HepG2 (cell line): ENCODE measurements around the gene ANXA6. TPM values are rescaled to one million over a fixed set of nuclear protein-coding genes. Genes with fewer than 3 reads are reported as not detected.

Experiments
- ATAC-seq: fragments of 200-7000 bp; cut with Tn5 transposase; 3 replicates; pipeline ENCODE4 v1.9.1; 2020; ENCODE audit warnings: mild to moderate bottlenecking, moderate library complexity
- BruUV-seq: library from RNA; stranded (reverse); fragments of 400-500 nt; replicated peaks from 2 replicates; lab custom pipeline; 2021; lab: Mats Ljungman, UMichigan
- CTCF ChIA-PET: fragments of 300-600 bp; formaldehyde crosslinking; extraction: SDS; loops from one replicate; lab custom pipeline; 2021; ENCODE audit warnings: low total read pairs, inconsistent platforms, low intra/inter-chr PET ratio; lab: Yijun Ruan, JAX
- POLR2A ChIA-PET: fragments of 350-600 bp; sonication (Branson Sonifier 250); formaldehyde crosslinking; loops from one replicate; lab custom pipeline; 2020; ENCODE audit warnings: antibody characterized with exemption, inconsistent platforms; lab: Yijun Ruan, JAX
- DNase-seq: peaks from one replicate; pipeline ENCODE4 v3.0.0-alpha.2; 2015; ENCODE audit warnings: low spot score
- FAIRE-seq: peaks from 3 replicates; lab custom pipeline; 2011; peaks lifted over from hg19 to GRCh38; lab: Jason Lieb, UNC
- H2AFZ ChIP-seq: one replicate; pipeline ENCODE4 v1.6.1; 2011; ENCODE audit warnings: low read length, inconsistent platforms
- H3K27ac ChIP-seq: fragments of 300-600 bp; 3 replicates; pipeline ENCODE4 v1.8.0; 2011; ENCODE audit warnings: mixed run types, mild to moderate bottlenecking, mixed read lengths, low read length, inconsistent platforms; ENCODE audit not compliant: insufficient read depth; ENCODE audit errors: extremely low read length
- H3K27me3 ChIP-seq, 2 experiments: fragments of 200-600 bp in 1 of 2; 2 replicates in 1 of 2; 3 replicates in 1 of 2; pipeline versions ENCODE4 v1.6.0 to v1.8.0; 2011; ENCODE audit warnings: low read length in 2 of 2, mild to moderate bottlenecking in 2 of 2, moderate library complexity in 2 of 2, inconsistent platforms in 1 of 2; ENCODE audit not compliant: insufficient read depth in 2 of 2, control insufficient read depth in 1 of 2
- H3K36me3 ChIP-seq, 2 experiments: fragments of 200-600 bp in 1 of 2; replicated peaks in 1 of 2; 2 replicates in 1 of 2; 3 replicates in 1 of 2; pipeline versions ENCODE4 v1.5.1 to v1.8.0; 2011; ENCODE audit warnings: low read length in 2 of 2, inconsistent platforms in 1 of 2; ENCODE audit not compliant: insufficient read depth in 2 of 2, control insufficient read depth in 1 of 2
- H3K4me1 ChIP-seq: 2 replicates; pipeline ENCODE4 v1.5.1; 2012; ENCODE audit warnings: low read length, inconsistent platforms; ENCODE audit not compliant: insufficient read depth
- H3K4me2 ChIP-seq: 2 replicates; pipeline ENCODE4 v1.6.0; 2011; ENCODE audit warnings: low read depth, low read length, inconsistent platforms
- H3K4me3 ChIP-seq, 3 experiments: fragments of 200-600 bp in 1 of 3; sonication (generic), shearing (Covaris generic) in 1 of 3; replicated peaks in 1 of 3; 2 replicates each; pipeline ENCODE4 v1.5.1; 2011 to 2016; ENCODE audit warnings: low read length in 3 of 3, inconsistent platforms in 2 of 3, low read depth in 2 of 3, mild to moderate bottlenecking in 2 of 3, control low read depth in 1 of 3, mixed read lengths in 1 of 3; ENCODE audit not compliant: insufficient read depth in 1 of 3
- H3K79me2 ChIP-seq: one replicate; pipeline ENCODE4 v1.6.1; 2011; ENCODE audit warnings: low read length, inconsistent platforms; ENCODE audit not compliant: insufficient read depth
- H3K9ac ChIP-seq: 2 replicates; pipeline ENCODE4 v1.6.0; 2011; ENCODE audit warnings: mild to moderate bottlenecking, low read depth, low read length, inconsistent platforms; ENCODE audit not compliant: insufficient read depth
- H3K9me3 ChIP-seq: 2 replicates; pipeline ENCODE4 v1.5.1; 2012; ENCODE audit warnings: mild to moderate bottlenecking, low read length
- H4K20me1 ChIP-seq: 2 replicates; pipeline ENCODE4 v1.6.0; 2011; ENCODE audit warnings: inconsistent platforms, mild to moderate bottlenecking, low read length, moderate library complexity; ENCODE audit not compliant: insufficient read depth
- AGO2 ChIP-seq: fragments of 200-400 bp; formaldehyde crosslinking; optimal IDR thresholded peaks from 2 replicates; pipeline ENCODE3; 2017; ENCODE audit warnings: mild to moderate bottlenecking, low read depth, low read length, moderate library complexity
- ATF4 ChIP-seq, 2 experiments: fragments of 450-650 bp in 1 of 2; sonication (generic) in 1 of 2; formaldehyde crosslinking; IDR thresholded peaks; 2 replicates each; pipeline versions ENCODE4 v1.5.0 to v1.8.0; 2020 to 2022; ENCODE audit warnings: mild to moderate bottlenecking in 1 of 2, missing genetic modification reagents in 1 of 2
- ATRX ChIP-seq: sonication (generic); formaldehyde crosslinking; IDR thresholded peaks from 2 replicates; pipeline ENCODE4 v1.4.0; 2020; ENCODE audit warnings: missing genetic modification reagents, borderline replicate concordance
- FOXK2 ChIP-seq: fragments of 450-650 bp; IDR thresholded peaks from 2 replicates; pipeline ENCODE4 v1.6.1; 2016
- HMGA1 ChIP-seq: sonication (generic); formaldehyde crosslinking; conservative IDR thresholded peaks from 2 replicates; pipeline ENCODE4 v1.4.0; 2020; ENCODE audit warnings: missing genetic modification reagents
- JUNB ChIP-seq: sonication (generic); formaldehyde crosslinking; IDR thresholded peaks from 2 replicates; pipeline ENCODE4 v1.8.0; 2022; ENCODE audit warnings: missing genetic modification reagents, mild to moderate bottlenecking, borderline replicate concordance
- POLR2AphosphoS2 ChIP-seq: IDR thresholded peaks from 2 replicates; pipeline ENCODE4 v1.6.1; 2011; ENCODE audit warnings: low read depth, low read length, improper control_type of control experiment
- PTBP1 ChIP-seq: fragments of 200-400 bp; formaldehyde crosslinking; IDR thresholded peaks from 2 replicates; pipeline ENCODE4 v1.6.1; 2018; ENCODE audit warnings: low read length, low read depth; ENCODE audit not compliant: poor library complexity, severe bottlenecking
- RBM39 ChIP-seq: fragments of 200-400 bp; formaldehyde crosslinking; IDR thresholded peaks from one replicate; pipeline ENCODE4 v1.6.1; 2018; ENCODE audit warnings: antibody characterized with exemption, mild to moderate bottlenecking, low read depth, low read length; ENCODE audit not compliant: poor library complexity, severe bottlenecking
- RFX5 ChIP-seq: IDR thresholded peaks from 2 replicates; pipeline ENCODE4 v1.6.1; 2011; ENCODE audit warnings: low read depth, low read length, improper control_type of control experiment
- SALL1 ChIP-seq: sonication (generic); formaldehyde crosslinking; IDR thresholded peaks from 2 replicates; pipeline ENCODE4 v1.8.0; 2022; ENCODE audit warnings: mild to moderate bottlenecking, missing genetic modification reagents
- SAP130 ChIP-seq: IDR thresholded peaks from 2 replicates; pipeline ENCODE4 v1.6.1; 2016; ENCODE audit warnings: low read depth
- SOX5 ChIP-seq: IDR thresholded peaks from 2 replicates; pipeline ENCODE4 v1.6.1; 2016; ENCODE audit warnings: borderline replicate concordance
- TBX3 ChIP-seq: fragments of 450-650 bp; IDR thresholded peaks from 2 replicates; pipeline ENCODE4 v1.6.1; 2017; ENCODE audit warnings: antibody characterized with exemption, mild to moderate bottlenecking, inconsistent platforms, borderline replicate concordance
- ZFP62 ChIP-seq: sonication (generic); formaldehyde crosslinking; IDR thresholded peaks from 2 replicates; pipeline ENCODE4 v1.4.0; 2020; ENCODE audit warnings: missing genetic modification reagents
- ZNF207 ChIP-seq: fragments of 450-650 bp; IDR thresholded peaks from 2 replicates; pipeline ENCODE4 v1.6.1; 2016; ENCODE audit warnings: antibody characterized with exemption, borderline replicate concordance
- ZNF24 ChIP-seq: fragments of 450-650 bp; IDR thresholded peaks from 2 replicates; pipeline ENCODE4 v1.6.1; 2017; ENCODE audit warnings: antibody characterized with exemption, mild to moderate bottlenecking
- ZNF570 ChIP-seq: sonication (generic); formaldehyde crosslinking; IDR thresholded peaks from 2 replicates; pipeline ENCODE4 v1.4.0; 2020; ENCODE audit warnings: mild to moderate bottlenecking, missing genetic modification reagents, borderline replicate concordance
- ZNF772 ChIP-seq: sonication (generic); formaldehyde crosslinking; IDR thresholded peaks from 2 replicates; pipeline ENCODE4 v1.5.0; 2020; ENCODE audit warnings: mild to moderate bottlenecking, missing genetic modification reagents
- ZSCAN30 ChIP-seq: sonication (generic); formaldehyde crosslinking; IDR thresholded peaks from 2 replicates; pipeline ENCODE4 v1.5.0; 2020; ENCODE audit warnings: mild to moderate bottlenecking, missing genetic modification reagents
- WGBS: methylation state at CpG from one replicate; pipeline ENCODE4 v1.1.6; 2017; ENCODE audit warnings: low lambda C conversion rate; 5-methylcytosine and 5-hydroxymethylcytosine counted together
- in situ Hi-C: cut with HindIII; loops from 2 replicates; pipeline ENCODE4 v1.10.0; 2017; ENCODE audit warnings: low pct_unique_long_range_greater_than_20kb; ENCODE audit not compliant: extremely low pct_ligation_motif_present
- intact Hi-C: fragments of 100-400 bp; cut with micrococcal nuclease; formaldehyde crosslinking; loops from one replicate; pipeline ENCODE4 v1.10.0; 2022; ENCODE audit not compliant: unreplicated experiment
- polyA plus RNA-seq, 8 experiments: library from polyadenylated mRNA; depleted of rRNA in 3 of 8; stranded (reverse) in 7 of 8; unstranded in 1 of 8; fragments of >200 nt; fragmentation: Illumina TruSeq in 4 of 8; extraction: Trizol in 4 of 8; gene quantifications; 2 replicates each; pipeline versions ENCODE4 v1.2.1 to v1.2.3, GENCODE V29; 2011 to 2016; ENCODE audit warnings: low read depth in 4 of 8, missing spikeins in 1 of 8, mixed read lengths in 1 of 8; ENCODE audit not compliant: insufficient read depth in 1 of 8
- total RNA-seq, 5 experiments: library from RNA; depleted of rRNA; stranded (reverse); fragments of >200 nt; fragmentation: Illumina TruSeq; extraction: Trizol; gene quantifications; 2 replicates each; pipeline ENCODE4 v1.2.3, GENCODE V29; 2016; ENCODE audit warnings: low read depth in 1 of 5

ANXA6 gene
- total and polyA plus RNA-seq, 2 of the 13 experiments (the other 11 are each of a cell fraction or from before 2014, with no cell fraction given): 103 to 125 TPM

GRCh38 chr5:151182976-151183375, 25.4 kb upstream of the ANXA6 start (continued):
- TF ChIP-seq JUNB: no peak

- H3K79me2 ChIP-seq: no peaks in the 10 kb centered on the region
- H3K4me2 ChIP-seq: no peak overlapping the region
- BruUV-seq: no TSS peak
- no peaks in the 10 kb centered on the region for H3K9me3 ChIP-seq
- intact Hi-C loops (no loop called here), in situ Hi-C loops (no loop called here)
- ChIA-PET CTCF (no interaction called here), POLR2A (no interaction called here)
- H3K27me3 ChIP-seq: no peaks in the 10 kb centered on the region
- H3K36me3 ChIP-seq: peaks cover 0 to 6% of the 10 kb centered on the region in 2 experiments; a peak in 1 of 5 replicates
- H3K4me1 ChIP-seq: no peaks in the 10 kb centered on the region
- WGBS: 78% methylated on average over 4 of the region's 4 CpGs
- no peaks in the 10 kb centered on the region; the same call in 1 of the 2 replicates for H4K20me1 ChIP-seq
- H3K9ac ChIP-seq: no peak overlapping the region
- H2AFZ ChIP-seq: no peak overlapping the region
- DNase-seq (no peak), FAIRE-seq (no peak), ATAC-seq (no peak)
- H3K27ac ChIP-seq: no peak overlapping the region
- TF ChIP-seq AGO2 (no peak), FOXK2 (no peak), ATRX (CRISPR knock-in tag) (no peak), RFX5 (no peak), PTBP1 (no peak), ZNF24 (no peak), HMGA1 (CRISPR knock-in tag) (no peak), ZNF772 (no peak), ATF4 (CRISPR knock-in tag; IDR thresholded peaks at IDR 0.05) (no peak), ZNF207 (no peak), SOX5 (CRISPR knock-in tag) (no peak), ZNF570 (CRISPR knock-in tag) (no peak), SAP130 (no peak), RBM39 (no peak), TBX3 (no peak), ZSCAN30 (CRISPR knock-in tag) (no peak), SALL1 (CRISPR knock-in tag) (no peak), POLR2AphosphoS2 (no peak), ZFP62 (CRISPR knock-in tag) (no peak)
- H3K4me3 ChIP-seq: no peak overlapping the region
Measured at GRCh38 chr5:151182524-151182900, 24.9 kb upstream of the ANXA6 start.
